Left lung (tissue), 10 donors: Measurements from ENCODE around the gene SLC12A1. TPM values are rescaled to one million over a fixed set of nuclear protein-coding genes. Genes with fewer than 3 reads are reported as not detected.

Experiments used
- ATAC-seq: fragments of 200-7000 bp; cut with Tn5 transposase; one replicate; pipeline ENCODE4 v1.9.1; 2020; ENCODE audit warnings: moderate library complexity
- DNase-seq, 4 donors: peaks; one replicate each; pipeline ENCODE4 v3.0.0-alpha.2; 2013 to 2020
- H3K27ac ChIP-seq, 2 donors: fragments of 200-600 bp; sonication (generic) in 1 of 2; one replicate each; pipeline versions ENCODE4 v1.5.0 to v1.8.0; 2020 to 2021
- H3K27me3 ChIP-seq, 2 donors: fragments of 200-600 bp; sonication (generic) in 1 of 2; one replicate each; pipeline versions ENCODE4 v1.5.0 to v1.8.0; 2020 to 2021
- H3K36me3 ChIP-seq, 2 donors: fragments of 200-600 bp; sonication (generic) in 1 of 2; one replicate each; pipeline versions ENCODE4 v1.5.0 to v1.8.0; 2020 to 2021
- H3K4me1 ChIP-seq, 2 donors: fragments of 200-600 bp; one replicate each; pipeline ENCODE4 v1.8.0; 2021
- H3K4me3 ChIP-seq, 2 donors: fragments of 200-600 bp; sonication (generic) in 1 of 2; one replicate each; pipeline versions ENCODE4 v1.5.0 to v1.8.0; 2020 to 2021; ENCODE audit warnings: mild to moderate bottlenecking in 1 of 2
- H3K9me3 ChIP-seq, 2 donors: fragments of 200-600 bp; sonication (generic) in 1 of 2; one replicate each; pipeline versions ENCODE4 v1.5.0 to v1.8.0; 2020 to 2021
- intact Hi-C, 2 donors: fragments of 100-400 bp; cut with DNase I; formaldehyde crosslinking; loops; one replicate each; pipeline versions ENCODE4 v1.11.2 to v1.14.2; 2022
- polyA plus RNA-seq, 6 donors: library from polyadenylated mRNA; unstranded; fragments of 120-200 nt; gene quantifications; one replicate each; pipeline ENCODE4 v1.2.1, GENCODE V29; 2013; ENCODE audit not compliant: insufficient read length in 6 of 6
- total RNA-seq, 2 donors: library from RNA; stranded (reverse); fragmentation: NEBNext Ultra II Directional; extraction: Animal tissue kit (Norgen Biotek cat#: 25700); gene quantifications; one replicate each; pipeline ENCODE4 v1.2.1, GENCODE V29; 2021
- TF ChIP-seq, protein P1 (sequence below), 2 donors: fragments of 200-600 bp; sonication (generic) in 1 of 2; IDR thresholded peaks; one replicate each; pipeline versions ENCODE4 v1.5.0 to v1.8.0; 2021; ENCODE audit warnings: antibody characterized with exemption in 2 of 2
- donor health status: DM: no; HTN: yes; CAD: no.
- donor health status: DM: no; HTN: no; CAD: no.

Gene SLC12A1
- total and polyA plus RNA-seq, 8 donors: 0.26 to 3.6 (median 0.83) TPM; not detected in 2

GRCh38 chr15:48248414-48248813 lies 42.3 kb downstream of the SLC12A1 start:
- no peak for ATAC-seq
- Histone ChIP-seq H3K9me3 (no peaks in the 10 kb centered on the region), H3K4me1 (no peaks in the 10 kb centered on the region), H3K4me3 (no peak overlapping the region), H3K27me3 (peaks cover 0 to 5% of the 10 kb centered on the region in 2 donors), H3K27ac (no peak overlapping the region), H3K36me3 (no peaks in the 10 kb centered on the region)
- no peak for DNase-seq
- TF ChIP-seq, protein P1, sequence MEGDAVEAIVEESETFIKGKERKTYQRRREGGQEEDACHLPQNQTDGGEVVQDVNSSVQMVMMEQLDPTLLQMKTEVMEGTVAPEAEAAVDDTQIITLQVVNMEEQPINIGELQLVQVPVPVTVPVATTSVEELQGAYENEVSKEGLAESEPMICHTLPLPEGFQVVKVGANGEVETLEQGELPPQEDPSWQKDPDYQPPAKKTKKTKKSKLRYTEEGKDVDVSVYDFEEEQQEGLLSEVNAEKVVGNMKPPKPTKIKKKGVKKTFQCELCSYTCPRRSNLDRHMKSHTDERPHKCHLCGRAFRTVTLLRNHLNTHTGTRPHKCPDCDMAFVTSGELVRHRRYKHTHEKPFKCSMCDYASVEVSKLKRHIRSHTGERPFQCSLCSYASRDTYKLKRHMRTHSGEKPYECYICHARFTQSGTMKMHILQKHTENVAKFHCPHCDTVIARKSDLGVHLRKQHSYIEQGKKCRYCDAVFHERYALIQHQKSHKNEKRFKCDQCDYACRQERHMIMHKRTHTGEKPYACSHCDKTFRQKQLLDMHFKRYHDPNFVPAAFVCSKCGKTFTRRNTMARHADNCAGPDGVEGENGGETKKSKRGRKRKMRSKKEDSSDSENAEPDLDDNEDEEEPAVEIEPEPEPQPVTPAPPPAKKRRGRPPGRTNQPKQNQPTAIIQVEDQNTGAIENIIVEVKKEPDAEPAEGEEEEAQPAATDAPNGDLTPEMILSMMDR (IDR thresholded peaks at IDR 0.05): no peak
- intact Hi-C loops: no loop called here

GRCh38 chr15:48250640-48251076 lies 44.6 kb downstream of the SLC12A1 start:
- intact Hi-C loops: no loop called here

DNA sequence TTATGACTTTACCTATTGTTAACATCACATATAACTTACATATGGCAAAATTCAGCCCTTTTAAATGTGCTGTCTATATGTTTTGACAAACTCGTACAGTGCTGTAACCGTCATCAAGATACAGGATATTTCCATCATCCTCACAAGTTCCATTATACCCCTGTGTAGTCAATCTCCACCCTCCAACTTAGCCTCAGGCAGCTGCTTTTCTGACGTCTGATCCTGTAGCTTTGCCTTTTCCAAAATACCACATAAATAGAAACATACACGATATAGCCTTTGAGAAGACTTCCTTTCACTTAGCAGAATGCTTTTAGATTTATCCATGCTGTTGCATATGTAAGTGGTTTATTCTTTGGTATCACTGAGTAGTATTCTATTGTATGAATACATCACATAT lies 47.1 kb downstream of the SLC12A1 start:
- Histone ChIP-seq H3K4me3 (no peak overlapping the region), H3K36me3 (no peaks in the 10 kb centered on the region), H3K27ac (no peak overlapping the region), H3K9me3 (no peaks in the 10 kb centered on the region), H3K4me1 (no peaks in the 10 kb centered on the region), H3K27me3 (peaks cover 0 to 5% of the 10 kb centered on the region in 2 donors)
- DNase-seq: no peak
- TF ChIP-seq, protein P1 (IDR thresholded peaks at IDR 0.05): no peak
- ATAC-seq: no peak
- intact Hi-C loops: no loop called here

More at GRCh38 chr15:48250640-48251076, 44.6 kb downstream of the SLC12A1 start:
- H3K36me3 ChIP-seq: no peaks in the 10 kb centered on the region
- TF ChIP-seq, protein P1 (IDR thresholded peaks at IDR 0.05): peak; percentile 25 to 40
- DNase-seq (peak in 2 of 4 donors; percentile 55 to 63), ATAC-seq (peak; percentile 66)
- H3K9me3 ChIP-seq: no peaks in the 10 kb centered on the region
- H3K4me1 ChIP-seq: no peaks in the 10 kb centered on the region
- H3K4me3 ChIP-seq: no peak overlapping the region
- H3K27ac ChIP-seq: no peak overlapping the region
- H3K27me3 ChIP-seq: peaks cover 0 to 5% of the 10 kb centered on the region in 2 donors

DNA sequence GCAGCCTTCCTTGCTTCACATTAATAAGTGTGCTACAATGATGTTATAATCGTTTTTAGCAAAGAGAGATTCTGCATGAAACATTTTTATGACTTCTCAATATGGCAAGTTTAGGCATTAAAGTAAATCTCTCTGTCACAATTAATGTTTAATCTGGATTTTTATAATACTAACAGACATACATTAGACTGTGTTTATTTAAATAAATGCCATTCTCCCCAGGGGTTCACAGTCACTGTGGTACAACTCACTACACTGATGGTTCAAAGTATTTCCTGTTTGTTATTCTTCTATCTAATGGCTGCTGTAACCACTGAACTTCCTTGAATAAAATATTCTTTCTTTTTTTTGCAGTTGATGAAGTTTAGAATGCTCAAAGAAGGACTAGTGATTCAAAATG lies 59.0 kb downstream of the SLC12A1 start:
- ATAC-seq: no peak
- H3K27me3 ChIP-seq: peaks cover 0 to 11% of the 10 kb centered on the region in 2 donors
- H3K36me3 ChIP-seq: no peaks in the 10 kb centered on the region
- H3K4me3 ChIP-seq: no peak overlapping the region
- intact Hi-C loops: no loop called here
- no peak overlapping the region for H3K27ac ChIP-seq
- TF ChIP-seq, protein P1 (IDR thresholded peaks at IDR 0.05): no peak
- no peaks in the 10 kb centered on the region for H3K4me1 ChIP-seq
- no peak for DNase-seq
- H3K9me3 ChIP-seq: no peaks in the 10 kb centered on the region

- Histone ChIP-seq H3K4me1 (no peaks in the 10 kb centered on the region), H3K27me3 (peaks cover 0 to 11% of the 10 kb centered on the region in 2 donors), H3K36me3 (no peaks in the 10 kb centered on the region), H3K4me3 (no peak overlapping the region), H3K27ac (no peak overlapping the region), H3K9me3 (no peaks in the 10 kb centered on the region)
- intact Hi-C loops: no loop called here
- ATAC-seq (no peak), DNase-seq (no peak)
- TF ChIP-seq, protein P1 (IDR thresholded peaks at IDR 0.05): no peak
Measured at GRCh38 chr15:48266024-48266689, 60.1 kb downstream of the SLC12A1 start.
